WERI-Rb-1 (cell line): ENCODE results near the gene GPR84.
A peak's percentile ranks its signal among the peaks of the same experiment; 100 is the strongest.

ENCODE experiments used
- DNase-seq: peaks from one replicate; pipeline ENCODE4 v3.0.0-alpha.2; 2020
- H3K27ac ChIP-seq: fragments of 250-450 bp; sonication (Bioruptor Pico); 2 replicates; pipeline ENCODE4 v1.5.1; 2020; ENCODE audit warnings: mild to moderate bottlenecking, moderate library complexity
- H3K27me3 ChIP-seq: fragments of 250-450 bp; sonication (Bioruptor Pico); 2 replicates; pipeline ENCODE4 v1.5.1; 2021; ENCODE audit warnings: mild to moderate bottlenecking, low read depth, moderate library complexity; ENCODE audit not compliant: insufficient read depth, severe bottlenecking
- H3K36me3 ChIP-seq: fragments of 250-450 bp; sonication (Bioruptor Pico); 2 replicates; pipeline ENCODE4 v1.5.1; 2020; ENCODE audit warnings: mild to moderate bottlenecking, moderate library complexity
- H3K4me3 ChIP-seq: 2 replicates; pipeline ENCODE4 v1.5.1; 2011; ENCODE audit warnings: low read depth, mild to moderate bottlenecking, control low read depth, low read length
- H3K9me3 ChIP-seq: fragments of 250-450 bp; sonication (Bioruptor Pico); 2 replicates; pipeline ENCODE4 v1.5.1; 2021; ENCODE audit warnings: mild to moderate bottlenecking, moderate library complexity; ENCODE audit not compliant: severe bottlenecking
- CTCF ChIP-seq: IDR thresholded peaks from 2 replicates; pipeline ENCODE4 v1.5.1; 2011; ENCODE audit warnings: low read depth, mild to moderate bottlenecking, control low read depth, inconsistent platforms, low read length

The GPR84 gene

GRCh38 chr12:54386403-54387113, 22.3 kb upstream of the GPR84 start:
- H3K9me3 ChIP-seq: no peaks in the 10 kb centered on the region
- TF ChIP-seq CTCF: no peak
- no peaks in the 10 kb centered on the region for H3K27me3 ChIP-seq
- peak overlapping the region; percentile 99 for H3K27ac ChIP-seq
- no peak overlapping the region for H3K4me3 ChIP-seq
- DNase-seq: no peak
- peaks cover 56% of the 10 kb centered on the region for H3K36me3 ChIP-seq

- TF ChIP-seq CTCF: no peak
- Histone ChIP-seq H3K9me3 (no peaks in the 10 kb centered on the region), H3K27me3 (no peaks in the 10 kb centered on the region), H3K4me3 (peak overlapping the region; percentile 75), H3K27ac (peak overlapping the region; percentile 99), H3K36me3 (peaks cover 65% of the 10 kb centered on the region)
- peak; percentile 92 for DNase-seq
These were observed 21.1 kb upstream of the GPR84 start for GRCh38 chr12:54385251-54385914.

GRCh38 chr12:54384591-54385041, 20.3 kb upstream of the GPR84 start, which contains the start of gene ZNF385A:
Gene ZNF385A (minus strand): TSS chr12:54384733. CDS start chr12:54384514, 219 bp downstream.
- peak within 1 kb of the TSS; percentile 75 for H3K4me3 ChIP-seq
- H3K9me3 ChIP-seq: no peaks in the 10 kb centered on the region
- peaks cover 69% of the 10 kb centered on the region for H3K36me3 ChIP-seq
- H3K27me3 ChIP-seq: no peaks in the 10 kb centered on the region
- DNase-seq: peak; percentile 24
- H3K27ac ChIP-seq: peak within 1 kb of the TSS; percentile 99
- TF ChIP-seq CTCF: no peak

- Histone ChIP-seq H3K36me3 (peaks cover 80% of the 10 kb centered on the region), H3K4me3 (no peak overlapping the region), H3K27me3 (no peaks in the 10 kb centered on the region), H3K27ac (peak overlapping the region; percentile 99), H3K9me3 (no peaks in the 10 kb centered on the region)
- TF ChIP-seq CTCF: no peak
- DNase-seq: no peak
These were observed 18.8 kb upstream of the GPR84 start for GRCh38 chr12:54383041-54383609.

GRCh38 chr12:54381136-54381535, 16.9 kb upstream of the GPR84 start:
- peak; percentile 56 for DNase-seq
- TF ChIP-seq CTCF: no peak
- Histone ChIP-seq H3K27me3 (no peaks in the 10 kb centered on the region), H3K9me3 (no peaks in the 10 kb centered on the region), H3K4me3 (no peak overlapping the region), H3K36me3 (peaks cover 89% of the 10 kb centered on the region), H3K27ac (no peak overlapping the region; the same call in 1 of the 2 replicates)
